ENCODE results near the gene ADGRV1. TPM values are rescaled to one million over a fixed set of nuclear protein-coding genes. Genes with fewer than 3 reads are reported as not detected.

The ADGRV1 gene
- total and polyA plus RNA-seq, 8 donors: 0.75 to 10.3 (median 4.0) TPM

DNA sequence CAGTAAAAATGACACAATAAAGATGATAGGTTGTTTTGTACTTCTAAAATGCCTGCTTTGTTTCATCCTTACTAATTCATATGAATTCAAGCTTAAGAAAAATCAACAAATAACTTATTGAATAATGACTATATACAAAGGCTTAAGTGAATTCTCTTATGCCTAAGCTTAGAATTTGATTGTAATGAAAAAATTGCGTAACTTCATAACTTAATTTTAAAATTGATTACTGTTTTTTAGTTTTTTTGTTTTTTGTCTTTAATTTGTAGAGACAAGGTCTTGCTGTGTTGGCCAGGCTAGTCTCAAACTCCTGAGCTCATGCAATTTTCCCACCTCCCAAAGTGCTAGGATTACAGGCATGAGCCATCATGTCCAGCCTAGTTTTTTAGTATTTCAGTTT lies 432.6 kb downstream of the ADGRV1 start:
- H3K27me3 ChIP-seq: no peaks in the 10 kb centered on the region
- TF ChIP-seq POLR2A (IDR thresholded peaks at IDR 0.05) (no peak), POLR2AphosphoS5 (IDR thresholded peaks at IDR 0.05) (no peak), EP300 (IDR thresholded peaks at IDR 0.05) (no peak)
- TF ChIP-seq, protein P1, sequence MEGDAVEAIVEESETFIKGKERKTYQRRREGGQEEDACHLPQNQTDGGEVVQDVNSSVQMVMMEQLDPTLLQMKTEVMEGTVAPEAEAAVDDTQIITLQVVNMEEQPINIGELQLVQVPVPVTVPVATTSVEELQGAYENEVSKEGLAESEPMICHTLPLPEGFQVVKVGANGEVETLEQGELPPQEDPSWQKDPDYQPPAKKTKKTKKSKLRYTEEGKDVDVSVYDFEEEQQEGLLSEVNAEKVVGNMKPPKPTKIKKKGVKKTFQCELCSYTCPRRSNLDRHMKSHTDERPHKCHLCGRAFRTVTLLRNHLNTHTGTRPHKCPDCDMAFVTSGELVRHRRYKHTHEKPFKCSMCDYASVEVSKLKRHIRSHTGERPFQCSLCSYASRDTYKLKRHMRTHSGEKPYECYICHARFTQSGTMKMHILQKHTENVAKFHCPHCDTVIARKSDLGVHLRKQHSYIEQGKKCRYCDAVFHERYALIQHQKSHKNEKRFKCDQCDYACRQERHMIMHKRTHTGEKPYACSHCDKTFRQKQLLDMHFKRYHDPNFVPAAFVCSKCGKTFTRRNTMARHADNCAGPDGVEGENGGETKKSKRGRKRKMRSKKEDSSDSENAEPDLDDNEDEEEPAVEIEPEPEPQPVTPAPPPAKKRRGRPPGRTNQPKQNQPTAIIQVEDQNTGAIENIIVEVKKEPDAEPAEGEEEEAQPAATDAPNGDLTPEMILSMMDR (IDR thresholded peaks at IDR 0.05): no peak
- peaks cover 0 to 16% (median 9%) of the 10 kb centered on the region in 4 donors for H3K9me3 ChIP-seq
- intact Hi-C loops (cut with DNase I; ENCODE audit: low total_unique reads): no loop called here
- DNase-seq: no peak
- 89 to 98% (median 91%) methylated on average over 1 of the region's 1 CpG for WGBS, 5 donors
- H3K36me3 ChIP-seq: no peaks in the 10 kb centered on the region
- no peak overlapping the region for H3K4me3 ChIP-seq
- H3K27ac ChIP-seq: no peak overlapping the region
- H3K4me1 ChIP-seq: peaks cover 0 to 7% (median 0%) of the 10 kb centered on the region in 4 donors

DNA sequence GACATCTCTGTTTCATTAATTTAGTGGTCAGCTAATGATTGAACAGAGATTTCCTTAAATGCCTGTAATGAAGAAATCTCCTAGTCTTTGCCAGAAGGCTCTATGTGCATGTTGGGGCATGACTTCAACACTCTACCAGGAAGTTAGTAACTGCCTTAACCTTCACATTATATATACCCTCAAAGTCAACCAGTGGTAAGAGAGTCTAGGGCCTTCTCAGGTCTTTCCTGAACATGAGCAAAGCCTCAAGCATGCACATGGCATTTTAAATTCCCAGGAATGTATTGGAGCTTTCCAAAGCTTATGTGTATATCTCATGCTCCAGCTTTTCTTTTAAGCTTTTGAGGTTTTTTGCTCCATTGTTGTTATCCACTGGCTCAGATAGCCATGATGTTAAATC lies 436.2 kb downstream of the ADGRV1 start:
- Histone ChIP-seq H3K4me1 (peaks cover 0 to 7% (median 0%) of the 10 kb centered on the region in 4 donors), H3K9me3 (peaks cover 0 to 20% (median 11%) of the 10 kb centered on the region in 4 donors), H3K27ac (no peak overlapping the region), H3K27me3 (no peaks in the 10 kb centered on the region), H3K36me3 (no peaks in the 10 kb centered on the region), H3K4me3 (no peak overlapping the region)
- no peak for DNase-seq
- intact Hi-C loops (cut with DNase I; ENCODE audit: low total_unique reads): no loop called here
- TF ChIP-seq POLR2A (IDR thresholded peaks at IDR 0.05): no peak
- no peak for TF ChIP-seq EP300 (IDR thresholded peaks at IDR 0.05)
- TF ChIP-seq, protein P1 (IDR thresholded peaks at IDR 0.05): no peak
- TF ChIP-seq POLR2AphosphoS5 (IDR thresholded peaks at IDR 0.05): no peak

DNA sequence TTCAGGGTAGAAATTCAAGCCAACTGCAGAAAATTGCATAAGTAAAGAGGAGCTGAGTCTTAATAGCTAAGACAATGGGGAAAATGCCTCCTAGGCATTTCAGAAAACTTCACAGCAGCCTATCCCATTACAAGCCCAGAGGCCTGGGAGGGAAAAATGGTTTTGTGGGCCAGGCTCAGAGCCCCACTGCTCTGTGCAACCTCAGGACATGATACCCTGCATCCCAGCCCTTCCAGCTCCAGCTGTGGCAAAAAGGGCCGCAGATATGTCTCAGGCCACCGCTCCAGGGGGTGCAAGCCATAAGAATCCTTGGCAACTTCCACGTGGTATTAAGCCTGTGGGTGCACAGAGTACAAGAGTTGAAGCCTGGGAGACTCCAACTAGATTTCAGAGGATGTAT lies 437.5 kb downstream of the ADGRV1 start:
- WGBS, 5 donors: 88 to 100% (median 93%) methylated on average over 3 of the region's 3 CpGs
- Histone ChIP-seq H3K27ac (no peak overlapping the region), H3K36me3 (no peaks in the 10 kb centered on the region), H3K27me3 (no peaks in the 10 kb centered on the region), H3K4me1 (peaks cover 0 to 7% (median 0%) of the 10 kb centered on the region in 4 donors), H3K9me3 (peaks cover 0 to 20% (median 11%) of the 10 kb centered on the region in 4 donors), H3K4me3 (no peak overlapping the region)
- DNase-seq: no peak
- intact Hi-C loops (cut with DNase I; ENCODE audit: low total_unique reads): no loop called here
- no peak for TF ChIP-seq POLR2AphosphoS5 (IDR thresholded peaks at IDR 0.05)
- TF ChIP-seq, protein P1 (IDR thresholded peaks at IDR 0.05): no peak
- TF ChIP-seq EP300 (IDR thresholded peaks at IDR 0.05): no peak
- no peak for TF ChIP-seq POLR2A (IDR thresholded peaks at IDR 0.05)

DNA sequence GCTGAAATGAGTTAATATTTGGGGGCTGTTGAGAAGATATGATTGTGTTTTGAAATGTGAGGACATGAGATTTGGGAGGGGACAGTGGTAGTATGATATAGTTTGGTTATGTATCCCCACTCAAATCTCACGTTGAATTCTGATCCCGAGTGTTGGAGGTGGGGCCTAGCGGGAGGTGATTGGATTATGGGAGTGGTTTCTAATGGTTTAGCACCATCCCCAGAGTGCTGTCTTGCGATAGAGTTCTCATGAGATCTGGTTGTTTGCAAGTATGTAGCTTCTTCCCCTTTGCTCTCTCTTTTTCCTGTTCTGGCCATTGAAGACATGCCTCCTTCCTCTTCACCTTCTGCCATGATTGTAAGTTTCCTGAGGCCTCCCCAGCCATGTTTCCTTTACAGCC lies 438.5 kb downstream of the ADGRV1 start:
- TF ChIP-seq, protein P1 (IDR thresholded peaks at IDR 0.05): no peak
- no peak for TF ChIP-seq EP300 (IDR thresholded peaks at IDR 0.05)
- TF ChIP-seq POLR2A (IDR thresholded peaks at IDR 0.05): no peak
- TF ChIP-seq POLR2AphosphoS5 (IDR thresholded peaks at IDR 0.05): no peak
- no peak overlapping the region for H3K27ac ChIP-seq

More for the DNA sequence above, 438.5 kb downstream of the ADGRV1 start:
- peaks cover 0 to 3% (median 0%) of the 10 kb centered on the region in 4 donors for H3K4me1 ChIP-seq
- intact Hi-C loops (cut with DNase I; ENCODE audit: low total_unique reads): no loop called here
- H3K4me3 ChIP-seq: no peak overlapping the region
- WGBS, 5 donors: 92 to 98% (median 97%) methylated on average over 4 of the region's 4 CpGs
- H3K27me3 ChIP-seq: no peaks in the 10 kb centered on the region
- peaks cover 0 to 20% (median 11%) of the 10 kb centered on the region in 4 donors for H3K9me3 ChIP-seq
- no peak for DNase-seq
- no peaks in the 10 kb centered on the region for H3K36me3 ChIP-seq

Data from stomach (tissue), 9 donors.